ENCODE results near the gene GPR15. TPM values are rescaled to one million over a fixed set of nuclear protein-coding genes. Genes with fewer than 3 reads are reported as not detected.

The GPR15 gene
- total and polyA plus RNA-seq, 5 donors: not detected

GRCh38 chr3:98532275-98532637 is 478 bp downstream of the GPR15 start:
- no peak for ATAC-seq
- Histone ChIP-seq H3K4me3 (ENCODE audit: low read length) (no peak overlapping the region), H3K4me1 (ENCODE audit: control insufficient read depth, insufficient read depth, low read length) (no peaks in the 10 kb centered on the region), H3K27me3 (ENCODE audit: control insufficient read depth, insufficient read depth) (no peaks in the 10 kb centered on the region), H3K27ac (ENCODE audit: low read length) (no peak overlapping the region), H3K9me3 (ENCODE audit: control insufficient read depth, low read length) (no peaks in the 10 kb centered on the region)
- no peak for DNase-seq
- 71% methylated on average over 5 of the region's 5 CpGs for WGBS
- intact Hi-C loops (cut with DNase I): no loop called here

- H3K4me3 ChIP-seq (ENCODE audit: low read length): no peak overlapping the region
- intact Hi-C loops (cut with DNase I): no loop called here
- no peaks in the 10 kb centered on the region for H3K27me3 ChIP-seq (ENCODE audit: control insufficient read depth, insufficient read depth)
- no peak for ATAC-seq
- no peaks in the 10 kb centered on the region for H3K4me1 ChIP-seq (ENCODE audit: control insufficient read depth, insufficient read depth, low read length)
- H3K9me3 ChIP-seq (ENCODE audit: control insufficient read depth, low read length): no peaks in the 10 kb centered on the region
- no peak overlapping the region for H3K27ac ChIP-seq (ENCODE audit: low read length)
- no peak for DNase-seq
- WGBS: 90% methylated on average over 6 of the region's 6 CpGs
Observed at GRCh38 chr3:98532709-98533571, 1.2 kb downstream of the GPR15 start.

DNA sequence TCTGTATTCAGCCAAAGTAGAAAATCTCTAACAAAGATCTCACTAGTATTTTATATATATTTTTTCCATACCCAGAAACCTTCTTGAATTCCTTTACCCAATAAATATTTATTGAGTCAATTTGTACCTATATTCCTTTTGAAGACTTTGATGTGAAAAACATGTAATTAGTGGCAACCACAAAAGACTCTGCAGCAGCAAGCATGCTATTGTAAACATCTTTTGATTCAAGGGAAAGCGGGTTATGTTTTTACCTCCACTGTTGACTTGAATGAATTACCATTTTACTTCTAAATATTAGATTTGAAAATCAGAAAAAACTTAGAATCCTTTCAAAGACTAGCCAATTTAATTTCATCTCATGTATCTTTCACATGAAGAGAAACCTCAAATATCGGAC is 2.4 kb downstream of the GPR15 start:
- Histone ChIP-seq H3K27me3 (ENCODE audit: control insufficient read depth, insufficient read depth) (no peaks in the 10 kb centered on the region), H3K27ac (ENCODE audit: low read length) (no peak overlapping the region), H3K9me3 (ENCODE audit: control insufficient read depth, low read length) (no peaks in the 10 kb centered on the region), H3K4me3 (ENCODE audit: low read length) (no peak overlapping the region), H3K4me1 (ENCODE audit: control insufficient read depth, insufficient read depth, low read length) (no peaks in the 10 kb centered on the region)
- intact Hi-C loops (cut with DNase I): no loop called here
- 94% methylated on average over 2 of the region's 2 CpGs for WGBS
- DNase-seq (no peak), ATAC-seq (no peak)

DNA sequence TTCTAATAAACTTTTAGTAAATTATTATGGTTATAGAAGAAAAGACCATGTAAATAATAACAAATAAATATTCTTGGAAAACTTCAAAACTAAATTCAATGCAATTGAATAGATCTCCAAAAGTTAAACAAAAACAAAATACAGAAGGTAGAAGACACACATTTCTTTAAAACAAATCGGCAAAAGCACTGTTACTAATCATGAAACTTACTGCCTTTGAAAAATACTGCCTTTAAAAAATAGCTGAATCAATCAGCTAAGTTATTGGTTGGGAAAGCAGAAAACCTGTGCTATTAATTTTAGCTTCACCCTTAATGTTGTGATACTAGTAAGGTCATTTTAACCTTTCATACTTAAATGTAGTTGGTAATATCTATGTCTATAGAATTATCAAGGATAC is 3.0 kb downstream of the GPR15 start:
- 96% methylated on average over 1 of the region's 1 CpG for WGBS
- H3K9me3 ChIP-seq (ENCODE audit: control insufficient read depth, low read length): no peaks in the 10 kb centered on the region
- ATAC-seq (no peak), DNase-seq (no peak)
- intact Hi-C loops (cut with DNase I): no loop called here
- H3K27ac ChIP-seq (ENCODE audit: low read length): no peak overlapping the region
- H3K4me3 ChIP-seq (ENCODE audit: low read length): no peak overlapping the region
- H3K4me1 ChIP-seq (ENCODE audit: control insufficient read depth, insufficient read depth, low read length): no peaks in the 10 kb centered on the region
- H3K27me3 ChIP-seq (ENCODE audit: control insufficient read depth, insufficient read depth): no peaks in the 10 kb centered on the region

- no peaks in the 10 kb centered on the region for H3K4me1 ChIP-seq (ENCODE audit: control insufficient read depth, insufficient read depth, low read length)
- no peak overlapping the region for H3K4me3 ChIP-seq (ENCODE audit: low read length)
- no peaks in the 10 kb centered on the region for H3K27me3 ChIP-seq (ENCODE audit: control insufficient read depth, insufficient read depth)
- ATAC-seq (no peak), DNase-seq (no peak)
- WGBS: 92% methylated on average over 6 of the region's 6 CpGs
- no peaks in the 10 kb centered on the region for H3K9me3 ChIP-seq (ENCODE audit: control insufficient read depth, low read length)
- H3K27ac ChIP-seq (ENCODE audit: low read length): no peak overlapping the region
- intact Hi-C loops (cut with DNase I): no loop called here
Observed at GRCh38 chr3:98536456-98537017, 4.8 kb downstream of the GPR15 start.

GRCh38 chr3:98540346-98540745 is 8.6 kb downstream of the GPR15 start:
- Histone ChIP-seq H3K4me3 (ENCODE audit: low read length) (no peak overlapping the region), H3K4me1 (ENCODE audit: control insufficient read depth, insufficient read depth, low read length) (no peaks in the 10 kb centered on the region), H3K27me3 (ENCODE audit: control insufficient read depth, insufficient read depth) (no peaks in the 10 kb centered on the region), H3K9me3 (ENCODE audit: control insufficient read depth, low read length) (no peaks in the 10 kb centered on the region), H3K27ac (ENCODE audit: low read length) (no peak overlapping the region)
- WGBS: 83% methylated on average over 3 of the region's 3 CpGs
- no peak for DNase-seq
- intact Hi-C loops (cut with DNase I): no loop called here
- ATAC-seq: no peak

DNA sequence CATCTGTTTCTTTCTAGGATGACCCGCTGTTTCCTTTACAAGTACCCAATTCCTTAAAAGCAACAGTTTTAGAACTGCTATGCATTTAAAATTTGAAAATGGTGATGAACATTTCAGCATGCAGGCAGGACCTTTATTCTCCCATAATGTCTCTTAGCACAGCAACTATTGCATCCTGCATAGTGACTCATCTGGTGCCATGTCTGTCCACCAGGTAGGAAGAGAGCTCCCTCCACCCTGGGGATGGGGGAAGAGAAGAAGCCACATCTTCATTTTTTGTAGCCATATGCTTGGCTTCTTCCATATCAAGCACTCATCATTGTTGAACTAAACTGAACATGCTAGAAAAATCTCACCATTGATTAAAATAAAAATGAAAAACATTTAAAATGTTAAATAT is 9.9 kb downstream of the GPR15 start:
- Histone ChIP-seq H3K4me3 (ENCODE audit: low read length) (no peak overlapping the region), H3K9me3 (ENCODE audit: control insufficient read depth, low read length) (no peaks in the 10 kb centered on the region), H3K27me3 (ENCODE audit: control insufficient read depth, insufficient read depth) (no peaks in the 10 kb centered on the region), H3K27ac (ENCODE audit: low read length) (no peak overlapping the region), H3K4me1 (ENCODE audit: control insufficient read depth, insufficient read depth, low read length) (no peaks in the 10 kb centered on the region)
- 95% methylated on average over 1 of the region's 1 CpG for WGBS
- DNase-seq (no peak), ATAC-seq (no peak)
- intact Hi-C loops (cut with DNase I): no loop called here

GRCh38 chr3:98542623-98543022 is 10.8 kb downstream of the GPR15 start:
- ATAC-seq (no peak), DNase-seq (no peak)
- no peaks in the 10 kb centered on the region for H3K9me3 ChIP-seq (ENCODE audit: control insufficient read depth, low read length)
- no peaks in the 10 kb centered on the region for H3K27me3 ChIP-seq (ENCODE audit: control insufficient read depth, insufficient read depth)
- H3K4me3 ChIP-seq (ENCODE audit: low read length): no peak overlapping the region
- no peaks in the 10 kb centered on the region for H3K4me1 ChIP-seq (ENCODE audit: control insufficient read depth, insufficient read depth, low read length)
- 86% methylated on average over 1 of the region's 1 CpG for WGBS
- no peak overlapping the region for H3K27ac ChIP-seq (ENCODE audit: low read length)
- intact Hi-C loops (cut with DNase I): no loop called here

- H3K9me3 ChIP-seq (ENCODE audit: control insufficient read depth, low read length): no peaks in the 10 kb centered on the region
- intact Hi-C loops (cut with DNase I): no loop called here
- ATAC-seq (no peak), DNase-seq (no peak)
- 80% methylated on average over 5 of the region's 5 CpGs for WGBS
- H3K27ac ChIP-seq (ENCODE audit: low read length): no peak overlapping the region
- H3K27me3 ChIP-seq (ENCODE audit: control insufficient read depth, insufficient read depth): no peaks in the 10 kb centered on the region
- no peak overlapping the region for H3K4me3 ChIP-seq (ENCODE audit: low read length)
- no peaks in the 10 kb centered on the region for H3K4me1 ChIP-seq (ENCODE audit: control insufficient read depth, insufficient read depth, low read length)
Observed at GRCh38 chr3:98545940-98546339, 14.2 kb downstream of the GPR15 start.

DNA sequence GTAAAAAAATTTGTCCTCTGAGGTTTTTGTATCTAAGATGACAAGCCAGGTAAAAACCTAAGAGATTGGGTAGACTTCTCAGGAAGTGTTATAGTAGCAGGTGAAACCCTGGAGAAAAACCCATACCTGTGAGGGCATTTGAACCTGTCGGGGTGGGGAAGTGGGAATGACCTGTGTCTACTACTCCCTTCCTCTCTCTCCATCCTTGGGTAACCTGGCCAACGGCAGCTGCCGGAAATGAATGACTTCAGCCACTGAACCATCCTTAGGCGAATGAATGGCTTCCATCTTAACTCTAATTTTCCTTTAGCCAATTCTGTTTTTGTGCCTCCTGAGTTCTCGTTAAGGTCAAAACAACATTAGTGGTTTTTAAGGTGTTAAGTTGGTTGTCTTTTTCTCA is 16.8 kb downstream of the GPR15 start:
- H3K9me3 ChIP-seq (ENCODE audit: control insufficient read depth, low read length): no peaks in the 10 kb centered on the region
- H3K27me3 ChIP-seq (ENCODE audit: control insufficient read depth, insufficient read depth): no peaks in the 10 kb centered on the region
- ATAC-seq: no peak
- no peak overlapping the region for H3K27ac ChIP-seq (ENCODE audit: low read length)
- WGBS: 79% methylated on average over 5 of the region's 5 CpGs
- DNase-seq: no peak
- no peak overlapping the region for H3K4me3 ChIP-seq (ENCODE audit: low read length)
- intact Hi-C loops (cut with DNase I): no loop called here
- H3K4me1 ChIP-seq (ENCODE audit: control insufficient read depth, insufficient read depth, low read length): no peaks in the 10 kb centered on the region

- H3K4me3 ChIP-seq (ENCODE audit: low read length): no peak overlapping the region
- 91% methylated on average over 3 of the region's 3 CpGs for WGBS
- ATAC-seq (no peak), DNase-seq (no peak)
- no peaks in the 10 kb centered on the region for H3K9me3 ChIP-seq (ENCODE audit: control insufficient read depth, low read length)
- H3K27ac ChIP-seq (ENCODE audit: low read length): no peak overlapping the region
- intact Hi-C loops (cut with DNase I): no loop called here
- no peaks in the 10 kb centered on the region for H3K27me3 ChIP-seq (ENCODE audit: control insufficient read depth, insufficient read depth)
- no peaks in the 10 kb centered on the region for H3K4me1 ChIP-seq (ENCODE audit: control insufficient read depth, insufficient read depth, low read length)
Observed at GRCh38 chr3:98550833-98551232, 19.1 kb downstream of the GPR15 start.
